Right kidney (tissue), 1 donor: ENCODE results near the gene CACNA1G.
A peak's percentile ranks its signal among the peaks of the same experiment; 100 is the strongest.

Experiments
- DNase-seq: peaks from one replicate; pipeline ENCODE4 v3.0.0-alpha.2; 2016

The CACNA1G gene

GRCh38 chr17:50634224-50634914 is 73.9 kb downstream of the CACNA1G start, which contains the start of gene ABCC3:
Gene ABCC3 (plus strand): TSS chr17:50634881. CDS start chr17:50634937, 56 bp downstream.
- no peak for DNase-seq

GRCh38 chr17:50634915-50635731 is 74.6 kb downstream of the CACNA1G start:
- peak; percentile 69 for DNase-seq

GRCh38 chr17:50635732-50635981 is 75.1 kb downstream of the CACNA1G start:
- DNase-seq, result no peak

DNA sequence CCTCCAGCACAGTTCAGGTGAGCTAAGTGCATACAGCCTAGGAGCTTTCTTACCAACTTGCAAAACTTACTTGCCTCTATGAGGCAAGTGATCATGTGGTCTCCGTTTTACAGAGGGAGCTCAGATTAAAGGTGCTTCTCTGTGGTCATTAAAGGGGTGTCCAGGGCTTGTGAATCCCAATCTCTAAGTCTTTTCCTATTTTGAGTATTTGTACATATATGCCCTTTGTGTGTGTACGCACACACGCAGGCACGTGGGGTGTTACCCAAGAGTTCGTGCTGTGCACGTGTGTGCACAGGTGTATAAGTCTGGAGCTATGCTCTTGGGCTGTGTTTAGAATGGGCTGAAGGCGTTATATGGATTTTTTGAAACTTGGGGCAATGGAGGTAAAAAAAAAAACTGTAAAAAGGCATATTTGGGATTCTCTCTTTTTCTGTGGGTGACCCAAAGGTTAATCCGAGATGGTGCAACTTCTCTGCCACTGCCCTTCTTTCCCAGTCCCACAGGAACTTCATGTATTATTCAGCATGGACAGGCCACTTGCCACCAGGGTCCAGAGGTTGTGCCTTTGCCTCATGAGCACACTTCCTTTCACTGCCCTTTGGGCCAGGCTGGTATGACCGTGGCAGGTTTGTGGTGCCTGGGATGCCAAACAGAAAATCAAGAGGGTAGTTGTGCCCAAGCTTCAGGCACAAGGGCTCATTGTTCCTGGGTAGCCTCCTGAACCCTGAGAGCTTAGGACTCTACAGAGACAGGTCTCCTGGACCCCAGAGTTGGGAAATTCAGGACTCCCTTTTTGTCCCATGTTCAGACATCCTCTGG is 75.7 kb downstream of the CACNA1G start:
- no peak for DNase-seq

DNA sequence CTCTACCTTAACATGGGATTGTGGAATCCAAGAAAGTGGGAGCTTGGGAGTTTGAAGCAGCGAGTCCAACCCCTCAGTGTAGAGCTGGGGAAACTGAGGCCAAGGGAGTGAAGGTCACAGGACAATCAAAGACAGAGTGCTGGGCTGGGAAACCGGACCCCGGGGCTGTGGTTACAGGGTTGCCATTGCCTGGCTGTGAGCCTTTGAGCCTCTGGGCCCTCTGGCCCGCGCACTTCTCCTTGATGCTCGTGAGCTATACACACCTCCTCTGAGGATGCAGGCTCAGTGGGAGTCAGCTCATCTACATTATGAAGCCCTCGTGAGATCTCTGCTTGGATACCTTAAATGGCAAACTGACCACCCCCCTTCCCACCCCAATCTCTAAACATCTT is 76.3 kb downstream of the CACNA1G start:
- DNase-seq, result no peak

GRCh38 chr17:50637829-50638605 is 77.5 kb downstream of the CACNA1G start:
- DNase-seq, result no peak

- no peak for DNase-seq
Measured at GRCh38 chr17:50638606-50638965, 78.1 kb downstream of the CACNA1G start.

- DNase-seq, result no peak
Measured at GRCh38 chr17:50638966-50639713, 78.6 kb downstream of the CACNA1G start.

DNA sequence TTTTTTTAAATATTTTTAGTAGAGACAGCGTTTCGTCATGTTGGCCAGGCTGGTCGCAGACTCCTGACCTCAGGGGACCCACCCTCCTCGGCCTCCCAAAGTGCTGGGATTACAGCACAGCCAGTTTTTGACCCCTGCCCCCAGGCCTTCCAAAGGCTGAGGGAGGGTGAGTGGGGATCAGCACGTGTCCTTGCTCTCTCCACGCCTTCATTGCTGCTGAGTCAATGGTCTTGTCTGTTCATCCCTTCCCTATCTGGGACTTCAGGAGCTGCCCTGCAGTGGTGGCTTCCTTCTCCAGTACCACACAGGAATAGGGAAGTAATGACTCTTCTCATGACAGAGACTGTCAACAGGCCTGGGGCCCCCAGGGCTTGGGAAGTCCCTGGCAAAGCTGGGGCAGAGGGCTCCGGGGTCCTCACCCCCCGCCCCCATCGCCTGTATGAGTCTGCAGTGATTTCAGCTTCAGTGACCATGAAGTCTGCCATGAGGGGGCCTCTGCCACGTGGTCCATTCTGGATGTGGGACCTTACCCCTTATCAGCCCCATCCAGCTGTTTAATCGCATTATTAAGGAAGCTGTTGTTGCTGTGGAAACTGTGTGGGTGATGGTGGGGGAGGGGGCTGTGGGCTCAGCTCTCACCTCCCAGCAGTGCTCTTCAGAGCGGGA is 80.3 kb downstream of the CACNA1G start:
- no peak for DNase-seq

DNA sequence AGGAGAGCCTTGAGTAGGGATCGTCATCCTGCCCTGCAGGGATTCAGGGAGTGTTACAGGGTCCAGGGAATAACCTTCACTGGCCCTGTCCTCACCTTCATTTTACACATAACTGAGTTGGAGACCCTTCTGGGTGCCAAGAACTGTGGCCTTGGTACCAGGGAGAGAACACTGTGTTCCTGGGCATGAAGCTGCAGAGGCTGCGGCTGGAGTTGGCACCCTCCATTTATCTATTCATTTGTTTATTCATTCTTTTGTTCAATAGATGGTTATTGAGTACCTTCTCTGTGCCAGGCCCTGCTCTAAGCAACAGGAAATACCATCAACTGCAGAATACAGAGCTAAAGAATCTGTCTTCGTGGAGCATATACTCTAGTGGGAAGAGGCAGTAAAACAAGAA is 80.8 kb downstream of the CACNA1G start:
- DNase-seq, result no peak

- DNase-seq, result no peak
Measured at GRCh38 chr17:50642071-50642721, 81.7 kb downstream of the CACNA1G start.

DNA sequence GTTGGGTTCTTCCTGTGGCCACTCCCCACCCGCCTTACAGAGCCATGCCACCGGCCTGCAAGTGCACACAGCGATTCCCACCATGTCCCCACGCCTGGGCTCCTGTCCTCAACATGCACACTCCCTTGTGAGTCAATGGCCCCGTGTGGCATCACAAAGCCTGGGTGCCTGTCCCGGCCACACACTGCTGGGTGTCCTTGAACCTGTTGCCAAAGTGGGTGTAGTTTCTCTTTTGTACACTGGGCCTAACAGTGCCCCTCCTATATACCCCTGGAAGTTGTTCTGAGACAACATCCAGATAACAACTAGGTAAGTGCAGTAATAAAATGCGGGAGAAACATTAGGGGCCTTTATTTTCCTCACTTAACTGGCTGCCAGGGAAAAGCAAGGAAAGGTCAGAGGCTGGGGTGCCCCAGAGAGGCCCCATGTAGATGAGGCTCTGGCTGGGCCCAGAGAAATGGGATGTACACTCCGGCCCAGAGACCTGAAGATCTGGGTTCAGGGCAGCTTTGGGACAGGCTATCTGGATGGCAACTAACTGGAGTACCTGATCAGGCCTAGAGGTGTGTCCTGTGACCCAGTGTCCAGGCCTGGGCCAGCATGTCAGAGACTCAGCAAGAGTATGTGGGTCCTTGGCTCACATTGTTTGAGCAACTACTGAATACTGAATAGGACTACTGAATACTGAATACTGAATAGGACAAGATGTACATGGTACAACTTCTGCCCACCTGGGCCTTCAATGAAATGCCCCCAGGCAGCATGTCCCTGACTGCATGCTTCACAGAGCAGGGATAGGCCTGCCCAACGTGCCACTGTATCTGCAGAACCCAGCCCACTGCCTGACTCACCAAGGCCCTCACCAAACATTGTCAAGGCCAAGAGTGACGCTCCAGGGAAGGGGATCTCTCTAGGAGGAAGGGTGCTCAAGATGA is 82.5 kb downstream of the CACNA1G start:
- no peak for DNase-seq

DNA sequence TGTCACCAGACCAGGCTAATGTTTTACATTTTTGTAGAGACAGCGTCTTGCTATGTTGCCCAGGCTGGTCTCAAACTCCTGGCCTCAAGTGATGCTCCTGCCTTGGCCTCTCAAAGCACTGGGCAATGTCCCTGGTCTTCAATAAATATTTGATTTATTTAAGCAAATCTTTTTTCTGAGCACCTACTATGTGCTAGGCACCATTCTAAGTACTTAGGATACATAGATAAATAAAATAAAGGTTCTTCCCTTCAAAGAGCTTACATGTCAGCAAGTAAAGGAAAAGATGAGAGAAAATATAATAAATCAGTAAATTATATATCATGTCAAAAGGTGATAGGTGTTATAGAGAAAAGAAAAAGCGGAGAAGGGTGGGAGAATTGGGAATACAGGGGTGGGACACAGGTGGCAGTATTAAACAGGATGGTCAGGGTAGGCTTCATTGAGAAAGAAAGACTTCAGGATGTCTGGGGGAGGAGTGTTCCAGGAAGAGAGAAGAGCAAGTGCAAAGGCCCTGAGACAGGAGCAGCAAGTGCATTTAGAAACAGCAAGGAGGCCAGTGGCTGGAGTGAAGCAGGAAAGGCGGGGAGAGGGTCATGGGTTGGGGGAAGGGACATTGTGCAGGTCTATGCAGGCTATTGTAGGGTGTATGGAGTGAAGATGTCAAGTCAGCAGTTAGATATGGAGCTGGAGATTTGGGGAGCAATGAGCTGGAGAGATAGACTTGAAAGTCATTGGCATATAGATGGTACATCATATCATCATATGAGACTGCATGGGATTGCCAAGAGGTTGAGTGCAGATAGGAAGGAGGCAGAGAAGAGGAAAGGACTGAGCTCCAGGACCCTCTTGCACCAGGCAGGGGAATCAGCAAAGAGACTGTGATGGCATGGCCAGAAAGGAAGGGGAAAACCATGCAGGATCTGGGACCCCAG is 85.5 kb downstream of the CACNA1G start:
- no peak for DNase-seq

DNA sequence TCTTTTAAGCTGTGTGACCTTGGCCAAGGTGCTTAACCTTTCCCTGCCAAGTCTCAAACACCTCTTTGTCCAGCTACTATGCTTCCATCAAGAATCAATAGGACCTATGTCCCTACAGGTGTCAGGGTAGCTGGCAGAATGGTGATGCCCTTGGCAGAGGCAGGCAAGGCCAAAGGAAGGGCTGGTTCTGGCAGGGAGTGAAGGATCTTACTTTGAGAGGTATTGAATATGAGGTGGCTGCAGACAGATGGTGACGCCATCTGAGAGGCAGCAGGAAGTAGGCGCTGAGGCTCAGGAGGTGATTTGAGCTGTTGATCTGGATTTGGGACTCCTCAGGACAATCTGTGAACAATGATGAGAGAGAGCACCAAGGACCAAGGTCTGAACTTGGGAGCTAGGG is 86.7 kb downstream of the CACNA1G start:
- no peak for DNase-seq

DNA sequence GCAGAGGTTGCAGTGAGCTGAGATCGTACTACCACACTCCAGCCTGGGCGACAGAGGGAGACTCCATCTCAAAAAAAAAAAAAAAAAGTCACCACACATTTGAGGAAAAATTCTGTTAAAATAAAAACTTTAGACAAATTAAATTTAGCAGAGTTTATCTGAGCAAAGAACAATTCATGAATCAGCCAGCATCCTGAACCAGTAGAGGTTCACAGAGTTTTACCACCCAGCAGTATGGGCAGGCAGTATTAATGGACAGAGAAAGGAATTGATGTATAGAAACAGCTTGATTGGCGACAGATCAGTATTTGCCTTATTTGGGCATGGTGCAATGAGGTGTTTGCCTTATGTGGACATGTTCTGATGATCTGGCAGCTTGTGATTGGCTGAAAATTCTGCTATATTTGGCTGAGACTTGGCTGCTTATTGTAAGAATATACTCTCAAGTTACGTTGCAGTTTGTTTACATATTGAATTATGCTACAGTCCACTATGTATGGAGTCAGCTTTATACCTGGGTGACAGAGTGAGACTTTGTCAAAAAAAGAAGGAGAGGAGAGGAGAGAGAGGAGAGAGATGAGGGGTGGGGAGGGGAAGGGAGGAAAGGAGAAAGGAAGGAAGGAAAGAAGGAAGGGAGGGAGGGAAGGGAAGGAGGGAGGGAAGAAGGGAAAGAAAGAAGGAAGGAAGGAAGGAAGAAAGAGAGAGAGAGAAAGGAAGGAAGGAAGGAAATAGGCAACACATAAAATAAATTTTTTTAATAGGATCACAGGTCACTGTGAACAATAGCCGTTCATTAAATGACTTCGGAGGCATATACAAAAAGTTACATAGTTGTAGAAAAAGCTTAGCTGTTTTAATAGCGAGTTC is 88.8 kb downstream of the CACNA1G start:
- no peak for DNase-seq

- DNase-seq, result no peak
Measured at GRCh38 chr17:50651661-50652060, 91.1 kb downstream of the CACNA1G start.

DNA sequence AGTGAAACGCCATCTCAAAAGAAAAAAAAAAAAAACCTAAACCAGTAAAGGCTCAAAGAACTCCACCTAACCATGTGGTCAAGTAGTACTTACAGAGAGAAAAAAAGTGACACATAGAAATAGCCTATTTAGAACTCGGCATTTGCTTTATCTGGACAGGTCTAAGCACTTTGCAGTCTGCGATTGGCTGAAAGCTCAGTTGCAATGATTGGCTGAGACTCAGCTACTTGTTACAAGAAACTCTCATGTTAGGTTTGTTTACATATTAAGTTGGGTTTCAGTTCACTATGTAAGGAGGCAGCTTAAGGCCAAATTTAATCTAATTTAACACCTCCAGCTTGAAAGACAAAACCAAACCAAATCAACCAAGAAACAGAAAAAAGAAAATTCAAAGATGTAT is 93.2 kb downstream of the CACNA1G start:
- no peak for DNase-seq
